ENCODE data around the gene GPR146. TPM values are rescaled to one million over a fixed set of nuclear protein-coding genes. Genes with fewer than 3 reads are reported as not detected.

Gene GPR146
- total RNA-seq, 1 experiment from 2014 or later = 2.9 TPM

GRCh38 chr7:1041551-1042491, 2.5 kb upstream of the GPR146 start:
- no peak overlapping the region for H3K4me3 ChIP-seq (ENCODE audit: low read depth in 2 of 2, low read length in 2 of 2)
- no peak overlapping the region for H3K27ac ChIP-seq (ENCODE audit: low read length)
- in situ Hi-C loops (cut with HindIII; ENCODE audit: low pct_unique_long_range_greater_than_20kb, low sequenced_read_pairs) (no loop called here), intact Hi-C loops (cut with micrococcal nuclease; ENCODE audit: unreplicated experiment) (no loop called here)
- H3K36me3 ChIP-seq (ENCODE audit: control insufficient read depth, insufficient read depth, low read length) = no peaks in the 10 kb centered on the region
- peaks cover 38% of the 10 kb centered on the region for H3K4me1 ChIP-seq (ENCODE audit: control insufficient read depth, insufficient read depth, low read length)
- CTCF ChIA-PET = no interaction called here
- BruUV-seq (replicated peaks) = no TSS peak
- TF ChIP-seq POLR2AphosphoS5 (IDR thresholded peaks at IDR 0.05; ENCODE audit: low read depth, low read length) = no peak
- no peak for TF ChIP-seq CTCF (IDR thresholded peaks at IDR 0.05)
- TF ChIP-seq REST (IDR thresholded peaks at IDR 0.05; ENCODE audit: insufficient read depth in 1 of 2, low read depth in 2 of 2, low read length in 1 of 2) = no peak
- TF ChIP-seq TCF7L2 (IDR thresholded peaks at IDR 0.05; ENCODE audit: low read depth, low read length) = no peak
- no peak for TF ChIP-seq SIN3A (IDR thresholded peaks at IDR 0.05; ENCODE audit: borderline replicate concordance, insufficient read depth, low read depth, low read length)
- no peaks in the 10 kb centered on the region for H3K9me3 ChIP-seq (ENCODE audit: control insufficient read depth, insufficient read depth, low read depth, low read length)
- ATAC-seq (no peak), DNase-seq (ENCODE audit: low read depth, low spot score) (no peak)
- H3K27me3 ChIP-seq (ENCODE audit: control insufficient read depth, insufficient read depth, low read length) = no peaks in the 10 kb centered on the region
- POLR2A ChIA-PET = no interaction called here

- CTCF ChIA-PET = no interaction called here
- no peaks in the 10 kb centered on the region for H3K36me3 ChIP-seq (ENCODE audit: control insufficient read depth, insufficient read depth, low read length)
- H3K9me3 ChIP-seq (ENCODE audit: control insufficient read depth, insufficient read depth, low read depth, low read length) = no peaks in the 10 kb centered on the region
- no peaks in the 10 kb centered on the region for H3K27me3 ChIP-seq (ENCODE audit: control insufficient read depth, insufficient read depth, low read length)
- H3K4me1 ChIP-seq (ENCODE audit: control insufficient read depth, insufficient read depth, low read length) = peaks cover 44% of the 10 kb centered on the region
- intact Hi-C loops (cut with micrococcal nuclease; ENCODE audit: unreplicated experiment) (no loop called here), in situ Hi-C loops (cut with HindIII; ENCODE audit: low pct_unique_long_range_greater_than_20kb, low sequenced_read_pairs) (no loop called here)
- POLR2A ChIA-PET = no interaction called here
- BruUV-seq (replicated peaks) = no TSS peak
- H3K27ac ChIP-seq (ENCODE audit: low read length) = no peak overlapping the region
- DNase-seq (ENCODE audit: low read depth, low spot score) (no peak), ATAC-seq (no peak)
- no peak for TF ChIP-seq POLR2AphosphoS5 (IDR thresholded peaks at IDR 0.05; ENCODE audit: low read depth, low read length)
- TF ChIP-seq CTCF (IDR thresholded peaks at IDR 0.05) = no peak
- no peak for TF ChIP-seq REST (IDR thresholded peaks at IDR 0.05; ENCODE audit: insufficient read depth in 1 of 2, low read depth in 2 of 2, low read length in 1 of 2)
- no peak for TF ChIP-seq SIN3A (IDR thresholded peaks at IDR 0.05; ENCODE audit: borderline replicate concordance, insufficient read depth, low read depth, low read length)
- no peak for TF ChIP-seq TCF7L2 (IDR thresholded peaks at IDR 0.05; ENCODE audit: low read depth, low read length)
- no peak overlapping the region for H3K4me3 ChIP-seq (ENCODE audit: low read depth in 2 of 2, low read length in 2 of 2)
Measured at GRCh38 chr7:1042492-1042833, 1.9 kb upstream of the GPR146 start.

All from Panc1 (cell line).